Measurements from ENCODE around the gene CCND1.
"Not testable (repeated sequence)": the region's sequence is repeated elsewhere in the genome, so short reads cannot be mapped to it uniquely, and the experiment has no call there.

Gene CCND1

GRCh38 chr11:69617682-69618081 lies 23.3 kb upstream of the CCND1 start:
- DNase-seq (ENCODE audit: low read depth), result no peak
- H3K4me3 ChIP-seq (ENCODE audit: low read depth, low read length), result no peak overlapping the region

GRCh38 chr11:69618237-69618636 lies 22.7 kb upstream of the CCND1 start:
- TF ChIP-seq CTCF (IDR thresholded peaks at IDR 0.05; ENCODE audit: low read depth, low read length, missing control alignments), result no peak
- no peak overlapping the region for H3K4me3 ChIP-seq (ENCODE audit: low read depth, low read length)
- DNase-seq (ENCODE audit: low read depth), result no peak

More at GRCh38 chr11:69617682-69618081, 23.3 kb upstream of the CCND1 start:
- no peak for TF ChIP-seq CTCF (IDR thresholded peaks at IDR 0.05; ENCODE audit: low read depth, low read length, missing control alignments)

GRCh38 chr11:69620683-69621290 lies 20.2 kb upstream of the CCND1 start:
- H3K4me3 ChIP-seq (ENCODE audit: low read depth, low read length), result no peak overlapping the region
- DNase-seq (ENCODE audit: low read depth), result no peak
- TF ChIP-seq CTCF (IDR thresholded peaks at IDR 0.05; ENCODE audit: low read depth, low read length, missing control alignments), result no peak

GRCh38 chr11:69622097-69622681 lies 18.8 kb upstream of the CCND1 start:
- H3K4me3 ChIP-seq (ENCODE audit: low read depth, low read length); DNase-seq (ENCODE audit: low read depth): not testable (repeated sequence)

- no peak for DNase-seq (ENCODE audit: low read depth)
- no peak for TF ChIP-seq CTCF (IDR thresholded peaks at IDR 0.05; ENCODE audit: low read depth, low read length, missing control alignments)
- H3K4me3 ChIP-seq (ENCODE audit: low read depth, low read length), result no peak overlapping the region
Measured at GRCh38 chr11:69624293-69624692, 16.7 kb upstream of the CCND1 start.

GRCh38 chr11:69625476-69625875 lies 15.5 kb upstream of the CCND1 start:
- no peak for TF ChIP-seq CTCF (IDR thresholded peaks at IDR 0.05; ENCODE audit: low read depth, low read length, missing control alignments)
- no peak overlapping the region for H3K4me3 ChIP-seq (ENCODE audit: low read depth, low read length)
- DNase-seq (ENCODE audit: low read depth), result no peak

- no peak for TF ChIP-seq CTCF (IDR thresholded peaks at IDR 0.05; ENCODE audit: low read depth, low read length, missing control alignments)
- no peak overlapping the region for H3K4me3 ChIP-seq (ENCODE audit: low read depth, low read length)
- DNase-seq (ENCODE audit: low read depth), result no peak
Measured at GRCh38 chr11:69627551-69627950, 13.4 kb upstream of the CCND1 start.

Data from GM12864 (cell line).